ENCODE results near the gene ATF7IP2. TPM values are rescaled to one million over a fixed set of nuclear protein-coding genes. Genes with fewer than 3 reads are reported as not detected.

ATF7IP2 gene
- total RNA-seq, 1 experiment from 2014 or later, result 7.4 TPM

DNA sequence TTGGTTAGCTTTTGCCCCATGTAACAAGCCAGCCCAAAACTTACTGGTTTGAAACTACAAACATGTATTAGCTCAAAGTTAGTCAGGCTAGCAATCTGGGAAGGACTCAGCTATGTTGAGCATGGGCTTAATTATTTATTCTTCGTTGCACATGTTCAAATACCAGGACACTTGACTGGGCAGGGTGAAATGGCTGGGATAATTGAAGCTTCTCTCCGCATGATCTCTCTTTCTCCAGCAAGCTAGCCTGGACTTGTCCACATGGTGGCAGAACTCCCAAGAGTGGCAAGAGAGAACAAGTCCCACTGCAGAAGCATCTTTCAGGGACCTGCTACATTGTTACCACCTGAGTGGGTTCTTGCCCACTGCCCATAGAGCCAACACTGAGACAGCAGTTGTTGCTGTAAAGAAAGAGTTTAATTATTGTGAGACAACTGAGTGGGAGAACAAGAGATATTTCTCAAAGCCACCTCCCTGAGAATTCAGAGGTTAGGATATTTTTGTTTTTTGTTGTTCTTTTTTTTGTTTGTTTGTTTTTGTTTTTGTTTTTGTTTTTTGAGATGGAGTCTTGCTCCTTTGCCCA, 16.8 kb upstream of the ATF7IP2 start:
- Histone ChIP-seq H3K27ac (ENCODE audit: low read depth, low read length) (no peak overlapping the region), H4K20me1 (ENCODE audit: insufficient read depth) (no peaks in the 10 kb centered on the region), H3K9me2 (ENCODE audit: insufficient read depth) (no peaks in the 10 kb centered on the region), H3K4me2 (ENCODE audit: low read length) (no peak overlapping the region), H3K79me2 (ENCODE audit: insufficient read depth, low read length) (no peaks in the 10 kb centered on the region), H3K4me3 (replicated peaks in 1 of 2; ENCODE audit: low read depth in 1 of 2, low read length in 2 of 2) (no peak overlapping the region), H3K9ac (ENCODE audit: low read length) (no peak overlapping the region), H3K27me3 (ENCODE audit: insufficient read depth, low read length) (no peaks in the 10 kb centered on the region), H3K4me1 (ENCODE audit: control insufficient read depth in 1 of 2, insufficient read depth in 2 of 2, low read length in 2 of 2) (no peaks in the 10 kb centered on the region), H2AFZ (ENCODE audit: low read depth, low read length, poor library complexity, severe bottlenecking) (no peak overlapping the region), H3K9me3 (ENCODE audit: control insufficient read depth in 1 of 2, insufficient read depth in 1 of 2, low read depth in 1 of 2, low read length in 2 of 2) (no peaks in the 10 kb centered on the region), H3K36me3 (ENCODE audit: control insufficient read depth in 1 of 2, insufficient read depth in 2 of 2, low read length in 2 of 2) (no peaks in the 10 kb centered on the region)
- intact Hi-C loops (cut with micrococcal nuclease), result loop anchor here (2.0 kb wide), 1 partner anchor 140 kb away; no protein-coding TSS in a partner anchor
- no TSS peak for BruUV-seq (replicated peaks)
- RAD21 ChIA-PET (ENCODE audit: low non-redundant PET in 1 of 2, low total read pairs in 2 of 2, uncharacterized antibody in 2 of 2, unreplicated experiment in 2 of 2), result no interaction called here
- no peak for DNase-seq (ENCODE audit: low read depth, low spot score)
- ATAC-seq, result peak; percentile 69; the same call in 1 of the 2 replicates
- CTCF ChIA-PET, result interaction anchor here (0.8 to 1.8 kb wide), 4 partner anchors 10 to 141 kb away, joined by 3 to 10 read pairs (median 4); partner anchors contain the start of gene ATF7IP2
- POLR2A ChIA-PET, result no interaction called here
- TF ChIP-seq CBX3 (IDR thresholded peaks at IDR 0.05; ENCODE audit: low read depth) (no peak), RAD21 (IDR thresholded peaks at IDR 0.05; ENCODE audit: low read depth) (peak; percentile 27), SP1 (IDR thresholded peaks at IDR 0.05; ENCODE audit: low read depth) (no peak), YY1 (IDR thresholded peaks at IDR 0.05; ENCODE audit: extremely low read depth, insufficient replicate concordance, low read depth, low read length) (no peak)
- TF ChIP-seq, protein P1, sequence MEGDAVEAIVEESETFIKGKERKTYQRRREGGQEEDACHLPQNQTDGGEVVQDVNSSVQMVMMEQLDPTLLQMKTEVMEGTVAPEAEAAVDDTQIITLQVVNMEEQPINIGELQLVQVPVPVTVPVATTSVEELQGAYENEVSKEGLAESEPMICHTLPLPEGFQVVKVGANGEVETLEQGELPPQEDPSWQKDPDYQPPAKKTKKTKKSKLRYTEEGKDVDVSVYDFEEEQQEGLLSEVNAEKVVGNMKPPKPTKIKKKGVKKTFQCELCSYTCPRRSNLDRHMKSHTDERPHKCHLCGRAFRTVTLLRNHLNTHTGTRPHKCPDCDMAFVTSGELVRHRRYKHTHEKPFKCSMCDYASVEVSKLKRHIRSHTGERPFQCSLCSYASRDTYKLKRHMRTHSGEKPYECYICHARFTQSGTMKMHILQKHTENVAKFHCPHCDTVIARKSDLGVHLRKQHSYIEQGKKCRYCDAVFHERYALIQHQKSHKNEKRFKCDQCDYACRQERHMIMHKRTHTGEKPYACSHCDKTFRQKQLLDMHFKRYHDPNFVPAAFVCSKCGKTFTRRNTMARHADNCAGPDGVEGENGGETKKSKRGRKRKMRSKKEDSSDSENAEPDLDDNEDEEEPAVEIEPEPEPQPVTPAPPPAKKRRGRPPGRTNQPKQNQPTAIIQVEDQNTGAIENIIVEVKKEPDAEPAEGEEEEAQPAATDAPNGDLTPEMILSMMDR (IDR thresholded peaks at IDR 0.05 in 2 of 3, conservative IDR thresholded peaks at IDR 0.05 in 1 of 3; ENCODE audit: borderline replicate concordance in 1 of 3, insufficient read depth in 1 of 3, low read depth in 2 of 3, low read length in 2 of 3), result peak in 2 of 3 experiments; percentile 40 to 44; a peak in 3 of 6 replicates
- TF ChIP-seq, protein P2, sequence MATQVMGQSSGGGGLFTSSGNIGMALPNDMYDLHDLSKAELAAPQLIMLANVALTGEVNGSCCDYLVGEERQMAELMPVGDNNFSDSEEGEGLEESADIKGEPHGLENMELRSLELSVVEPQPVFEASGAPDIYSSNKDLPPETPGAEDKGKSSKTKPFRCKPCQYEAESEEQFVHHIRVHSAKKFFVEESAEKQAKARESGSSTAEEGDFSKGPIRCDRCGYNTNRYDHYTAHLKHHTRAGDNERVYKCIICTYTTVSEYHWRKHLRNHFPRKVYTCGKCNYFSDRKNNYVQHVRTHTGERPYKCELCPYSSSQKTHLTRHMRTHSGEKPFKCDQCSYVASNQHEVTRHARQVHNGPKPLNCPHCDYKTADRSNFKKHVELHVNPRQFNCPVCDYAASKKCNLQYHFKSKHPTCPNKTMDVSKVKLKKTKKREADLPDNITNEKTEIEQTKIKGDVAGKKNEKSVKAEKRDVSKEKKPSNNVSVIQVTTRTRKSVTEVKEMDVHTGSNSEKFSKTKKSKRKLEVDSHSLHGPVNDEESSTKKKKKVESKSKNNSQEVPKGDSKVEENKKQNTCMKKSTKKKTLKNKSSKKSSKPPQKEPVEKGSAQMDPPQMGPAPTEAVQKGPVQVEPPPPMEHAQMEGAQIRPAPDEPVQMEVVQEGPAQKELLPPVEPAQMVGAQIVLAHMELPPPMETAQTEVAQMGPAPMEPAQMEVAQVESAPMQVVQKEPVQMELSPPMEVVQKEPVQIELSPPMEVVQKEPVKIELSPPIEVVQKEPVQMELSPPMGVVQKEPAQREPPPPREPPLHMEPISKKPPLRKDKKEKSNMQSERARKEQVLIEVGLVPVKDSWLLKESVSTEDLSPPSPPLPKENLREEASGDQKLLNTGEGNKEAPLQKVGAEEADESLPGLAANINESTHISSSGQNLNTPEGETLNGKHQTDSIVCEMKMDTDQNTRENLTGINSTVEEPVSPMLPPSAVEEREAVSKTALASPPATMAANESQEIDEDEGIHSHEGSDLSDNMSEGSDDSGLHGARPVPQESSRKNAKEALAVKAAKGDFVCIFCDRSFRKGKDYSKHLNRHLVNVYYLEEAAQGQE (IDR thresholded peaks at IDR 0.05; ENCODE audit: low read depth), result no peak
